Spinal cord (tissue), 10 donors: ENCODE measurements around the gene MIAT. TPM values are rescaled to one million over a fixed set of nuclear protein-coding genes. Genes with fewer than 3 reads are reported as not detected.
A peak's percentile ranks its signal among the peaks of the same experiment; 100 is the strongest.

Experiments
- DNase-seq, 6 donors: peaks; one replicate each; pipeline versions ENCODE4 v3.0.0 to v3.0.0-alpha.2; 2013 to 2015; ENCODE audit warnings: low spot score in 6 of 6, low read depth in 4 of 6
- H3K27ac ChIP-seq: one replicate; pipeline ENCODE4 v1.5.1; 2013; ENCODE audit warnings: low read depth, low read length, control low read depth
- H3K27me3 ChIP-seq: one replicate; pipeline ENCODE4 v1.6.1; 2013; ENCODE audit warnings: low read length; ENCODE audit not compliant: control insufficient read depth, insufficient read depth
- H3K36me3 ChIP-seq: one replicate; pipeline ENCODE4 v1.6.1; 2013; ENCODE audit warnings: low read length; ENCODE audit not compliant: control insufficient read depth, insufficient read depth
- H3K4me1 ChIP-seq: one replicate; pipeline ENCODE4 v1.6.1; 2013; ENCODE audit warnings: low read length; ENCODE audit not compliant: control insufficient read depth, insufficient read depth
- H3K4me3 ChIP-seq: one replicate; pipeline ENCODE4 v1.5.1; 2013; ENCODE audit warnings: low read depth, low read length, control low read depth
- H3K9me3 ChIP-seq: one replicate; pipeline ENCODE4 v1.6.1; 2013; ENCODE audit warnings: low read length; ENCODE audit not compliant: control insufficient read depth, insufficient read depth
- WGBS: methylation state at CpG from one replicate; pipeline ENCODE4 v1.1.5; 2013; ENCODE audit warnings: missing lambda C conversion rate; ENCODE audit not compliant: insufficient coverage; 5-methylcytosine and 5-hydroxymethylcytosine counted together
- polyA plus RNA-seq, 2 donors: library from polyadenylated mRNA; unstranded; fragments of 120-200 nt; gene quantifications; one replicate each; pipeline ENCODE4 v1.2.1, GENCODE V29; 2013; ENCODE audit not compliant: insufficient read length in 2 of 2
- total RNA-seq, 2 donors: library from RNA; depleted of rRNA in 1 of 2; stranded (reverse); fragments of 120-200 nt in 1 of 2; fragments of >200 nt in 1 of 2; gene quantifications; one replicate each; pipeline versions ENCODE4 v1.2.3 to v1.2.4, GENCODE V29; 2013 to 2014
- donor health status: healthy.

MIAT gene
- total and polyA plus RNA-seq, 4 donors: 38.7 to 161 (median 74.2) TPM

DNA sequence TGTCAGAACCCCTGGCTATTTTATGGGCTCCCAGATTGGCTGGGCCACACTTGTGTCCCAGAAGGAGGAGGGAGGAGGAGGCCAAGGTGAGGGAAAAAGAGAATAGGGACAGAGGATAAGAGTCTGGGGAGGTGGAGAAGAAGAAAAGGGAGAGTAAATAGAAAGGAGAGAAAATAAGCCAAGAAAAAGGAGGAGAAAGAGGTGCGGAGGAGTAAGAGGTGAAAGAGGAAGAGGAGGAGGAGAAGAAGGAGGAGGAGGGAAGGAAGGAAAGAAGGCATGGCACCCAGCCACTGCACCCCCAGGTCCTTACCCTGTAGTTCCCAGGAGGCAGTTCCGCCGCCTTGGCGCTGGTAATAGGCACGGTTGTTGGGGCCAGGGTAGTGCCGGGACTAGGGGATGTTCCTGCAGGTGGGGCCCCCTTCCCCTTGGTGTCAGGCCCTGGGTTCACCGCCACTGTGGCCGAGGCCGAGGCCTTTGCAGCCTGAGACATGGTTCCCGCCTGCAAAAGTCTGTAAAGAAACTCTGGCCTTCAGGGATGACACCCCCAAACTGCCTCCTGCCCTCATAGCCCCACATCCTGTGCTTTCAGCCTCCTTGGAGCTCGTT lies 41.5 kb upstream of the MIAT start:
- no peak for DNase-seq
- H3K4me3 ChIP-seq: no peak overlapping the region
- WGBS: 74% methylated on average over 11 of the region's 11 CpGs
- H3K4me1 ChIP-seq: peaks cover 13% of the 10 kb centered on the region
- H3K27me3 ChIP-seq: peaks cover 21% of the 10 kb centered on the region
- no peak overlapping the region for H3K27ac ChIP-seq
- H3K36me3 ChIP-seq: no peaks in the 10 kb centered on the region
- no peaks in the 10 kb centered on the region for H3K9me3 ChIP-seq

DNA sequence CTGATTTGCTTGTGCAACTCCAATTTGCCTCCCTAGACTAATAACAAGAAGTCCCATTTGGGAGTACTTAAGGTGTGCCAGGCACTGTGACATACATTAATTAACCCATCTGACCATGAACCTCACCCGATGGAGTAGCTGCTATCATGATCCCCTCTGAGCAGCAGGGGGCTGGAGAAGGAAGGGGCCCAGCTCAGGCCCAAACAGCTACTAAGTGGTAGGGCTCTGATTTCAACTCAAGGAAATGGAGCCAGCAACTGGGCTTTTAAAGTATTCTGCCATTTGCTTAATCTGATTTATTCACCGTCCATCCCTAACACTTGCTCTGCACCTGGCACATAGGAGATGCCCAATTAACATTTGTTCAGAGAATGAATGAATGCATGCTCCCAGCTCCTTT lies 40.7 kb upstream of the MIAT start:
- peak in 1 of 6 donors; percentile 24 for DNase-seq
- no peaks in the 10 kb centered on the region for H3K9me3 ChIP-seq
- peaks cover 13% of the 10 kb centered on the region for H3K4me1 ChIP-seq
- 29% methylated on average over 1 of the region's 2 CpGs for WGBS
- H3K27me3 ChIP-seq: peaks cover 21% of the 10 kb centered on the region
- H3K4me3 ChIP-seq: no peak overlapping the region
- H3K27ac ChIP-seq: no peak overlapping the region
- H3K36me3 ChIP-seq: no peaks in the 10 kb centered on the region

DNA sequence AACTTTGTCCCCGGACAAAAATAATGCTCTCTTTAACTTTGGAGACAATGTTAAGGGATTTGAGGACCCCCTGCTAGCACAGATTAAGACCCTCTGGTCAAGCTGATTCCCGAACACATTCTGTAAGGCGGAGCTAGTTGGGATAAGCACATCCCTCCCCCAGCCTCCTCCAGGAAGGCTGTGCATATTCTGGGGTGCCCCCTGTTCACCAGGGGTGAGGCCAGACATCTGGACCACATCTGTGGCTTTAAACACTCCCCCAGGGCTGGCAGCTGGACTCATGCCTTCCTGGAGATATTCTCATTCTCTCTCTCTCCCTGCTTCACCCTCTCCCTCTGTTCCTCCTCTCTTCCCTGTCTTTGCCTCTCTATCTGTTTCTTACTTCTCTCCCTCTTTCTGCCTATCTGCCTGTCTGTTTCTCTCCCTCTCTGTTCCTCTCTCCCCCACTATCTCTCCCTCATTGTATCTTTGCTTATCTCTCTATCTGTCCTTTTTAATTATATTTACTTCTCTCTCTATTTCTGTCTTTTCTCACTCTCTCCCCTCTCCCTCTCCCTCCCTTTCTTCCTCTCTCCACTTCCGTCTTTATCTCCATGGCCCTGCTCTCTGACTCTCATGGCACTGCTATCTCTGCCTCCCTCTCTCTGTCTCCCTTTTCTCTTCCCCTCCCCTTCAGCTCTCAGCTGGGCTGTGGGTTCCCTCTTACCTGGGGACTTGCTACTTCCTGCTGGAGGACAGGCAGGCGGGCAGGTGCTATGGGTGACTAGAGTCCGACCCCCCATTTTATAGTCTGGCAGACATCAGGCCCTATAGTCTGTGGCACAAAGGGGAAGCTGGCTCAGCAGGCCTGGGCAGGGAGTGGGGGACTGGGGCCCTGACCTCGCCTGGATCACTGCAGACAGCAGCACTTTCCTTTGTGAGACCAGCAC lies 39.9 kb upstream of the MIAT start, which contains the start of gene CRYBB1:
TSS of gene CRYBB1 (minus strand) at position 757 of the 929 bp plus-strand sequence. CDS start 1,708 bp downstream, outside the sequence.
- Histone ChIP-seq H3K27me3 (peaks cover 18% of the 10 kb centered on the region), H3K36me3 (no peaks in the 10 kb centered on the region), H3K27ac (no peak within 1 kb of the TSS), H3K9me3 (no peaks in the 10 kb centered on the region), H3K4me3 (no peak within 1 kb of the TSS), H3K4me1 (peaks cover 13% of the 10 kb centered on the region)
- WGBS: 60% methylated on average over 5 of the region's 7 CpGs
- no peak for DNase-seq

DNA sequence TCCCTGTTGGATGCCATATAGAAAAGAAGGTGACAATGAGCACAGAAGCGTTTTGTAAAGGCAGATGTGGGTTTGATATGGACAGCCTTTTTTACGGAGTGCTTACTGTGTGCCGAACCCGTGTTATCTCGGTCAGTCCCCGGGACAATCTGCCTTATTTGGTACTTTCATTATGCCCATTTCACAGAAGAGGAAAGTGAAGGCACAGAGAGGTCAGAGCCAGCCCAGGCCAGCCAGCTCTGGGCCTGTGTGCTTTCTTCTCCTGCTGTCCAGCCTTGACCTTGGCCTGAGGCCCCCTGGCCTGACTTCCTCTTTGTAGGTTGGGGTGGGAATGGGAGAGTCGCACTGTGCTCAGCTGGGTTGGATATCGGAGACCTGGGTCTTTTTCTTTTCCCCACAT lies 38.9 kb upstream of the MIAT start:
- Histone ChIP-seq H3K27ac (no peak overlapping the region), H3K9me3 (no peaks in the 10 kb centered on the region), H3K4me3 (no peak overlapping the region), H3K36me3 (no peaks in the 10 kb centered on the region), H3K27me3 (peaks cover 10% of the 10 kb centered on the region), H3K4me1 (peaks cover 13% of the 10 kb centered on the region)
- DNase-seq: no peak
- 80% methylated on average over 5 of the region's 8 CpGs for WGBS

DNA sequence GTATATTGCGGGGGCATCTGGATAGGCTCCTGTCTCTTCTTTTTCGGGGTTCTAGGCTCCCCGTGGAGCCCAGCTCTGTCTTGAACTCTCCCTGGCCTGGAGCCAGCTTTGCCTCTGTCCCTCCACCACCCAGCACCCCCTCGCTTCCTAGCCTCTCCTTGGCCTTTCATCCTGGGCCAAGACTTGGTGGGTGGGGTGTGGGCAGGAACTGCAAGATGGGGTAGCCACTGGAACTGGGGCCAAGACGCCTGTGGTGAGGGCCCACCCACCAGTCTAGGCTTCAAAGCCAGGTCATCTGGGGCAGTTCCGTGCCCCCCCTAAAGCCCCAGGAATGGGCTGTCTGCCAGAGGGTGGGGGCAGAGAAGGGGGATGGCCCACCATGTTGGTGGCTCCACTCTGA lies 37.9 kb upstream of the MIAT start:
- Histone ChIP-seq H3K36me3 (no peaks in the 10 kb centered on the region), H3K4me1 (peaks cover 13% of the 10 kb centered on the region), H3K4me3 (no peak overlapping the region), H3K9me3 (no peaks in the 10 kb centered on the region), H3K27me3 (peaks cover 1% of the 10 kb centered on the region), H3K27ac (no peak overlapping the region)
- WGBS: 73% methylated on average over 3 of the region's 6 CpGs
- peak in 1 of 6 donors; percentile 49 for DNase-seq

DNA sequence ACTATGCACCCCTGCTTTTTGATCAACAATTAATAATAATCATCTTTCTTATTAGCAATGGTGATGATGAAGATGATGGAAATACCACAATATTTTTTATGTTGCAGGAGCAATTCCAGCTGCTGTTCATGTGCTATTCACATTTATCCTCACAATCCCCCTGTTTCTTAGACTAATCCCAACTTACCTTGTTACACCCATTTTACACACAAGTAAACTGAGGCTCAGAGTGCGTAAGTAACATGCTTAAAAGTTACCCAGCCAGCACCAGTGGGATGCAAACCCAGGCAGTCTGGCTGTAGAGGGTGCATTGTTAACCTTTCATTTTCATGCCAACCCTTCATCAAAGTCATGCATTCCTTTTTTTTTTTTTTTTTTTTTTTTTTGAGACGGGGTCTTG lies 37.2 kb upstream of the MIAT start:
- no CpG with 5 or more reads among the region's 2 CpGs for WGBS
- Histone ChIP-seq H3K36me3 (no peaks in the 10 kb centered on the region), H3K27me3 (no peaks in the 10 kb centered on the region), H3K27ac (no peak overlapping the region), H3K4me3 (no peak overlapping the region), H3K9me3 (no peaks in the 10 kb centered on the region), H3K4me1 (peaks cover 13% of the 10 kb centered on the region)
- DNase-seq: no peak

DNA sequence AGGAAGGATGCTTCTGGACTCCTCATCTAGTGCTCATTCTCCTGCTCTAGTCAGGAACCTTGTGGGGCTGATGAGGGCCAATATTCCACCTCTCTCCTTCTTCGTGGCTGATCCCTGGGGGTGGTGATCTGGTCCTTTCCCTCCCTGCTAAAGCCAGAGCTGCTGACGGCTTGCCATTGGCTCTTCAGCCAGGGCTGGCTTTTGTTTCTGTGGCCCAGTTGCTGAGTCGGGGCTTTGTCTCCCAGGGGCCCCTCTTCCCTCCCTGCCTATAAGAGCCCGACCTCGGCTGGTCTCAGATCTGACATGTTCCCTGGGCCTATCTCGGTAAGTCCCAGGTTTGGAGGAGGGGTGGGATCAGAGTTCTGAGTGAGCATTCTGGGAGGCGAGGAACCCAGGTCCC lies 35.7 kb upstream of the MIAT start, which contains the start of gene CRYBA4:
TSS of gene CRYBA4 (plus strand) at position 301 of the 400 bp plus-strand sequence. CDS start 634 bp downstream, outside the sequence.
- Histone ChIP-seq H3K4me3 (no peak within 1 kb of the TSS), H3K27me3 (no peaks in the 10 kb centered on the region), H3K36me3 (no peaks in the 10 kb centered on the region), H3K9me3 (no peaks in the 10 kb centered on the region), H3K27ac (no peak within 1 kb of the TSS), H3K4me1 (peaks cover 13% of the 10 kb centered on the region)
- DNase-seq: no peak
- WGBS: 70% methylated on average over 2 of the region's 7 CpGs

DNA sequence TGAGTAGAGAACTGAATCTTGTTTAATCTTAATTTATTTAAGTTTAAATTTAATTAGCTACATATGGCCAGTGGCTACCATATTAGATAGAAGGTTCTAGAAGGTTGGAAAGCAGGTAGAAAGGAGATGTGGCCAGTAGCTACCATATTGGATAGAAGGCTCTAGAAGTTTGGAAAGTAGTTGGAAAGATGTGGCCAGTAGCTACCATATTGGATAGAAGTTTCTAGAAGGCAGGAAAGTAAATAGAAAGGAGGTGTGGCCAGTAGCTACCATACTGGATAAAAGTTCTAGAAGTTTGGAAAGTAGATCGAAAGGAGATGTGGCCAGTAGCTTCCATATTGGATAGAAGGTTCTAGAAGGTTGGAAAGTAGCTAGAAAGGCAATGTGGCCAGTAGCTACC lies 33.4 kb upstream of the MIAT start:
- Histone ChIP-seq H3K36me3 (no peaks in the 10 kb centered on the region), H3K27me3 (no peaks in the 10 kb centered on the region), H3K9me3 (no peaks in the 10 kb centered on the region), H3K27ac (no peak overlapping the region), H3K4me1 (peaks cover 5% of the 10 kb centered on the region), H3K4me3 (no peak overlapping the region)
- DNase-seq: no peak
- 95% methylated on average over 1 of the region's 1 CpG for WGBS

DNA sequence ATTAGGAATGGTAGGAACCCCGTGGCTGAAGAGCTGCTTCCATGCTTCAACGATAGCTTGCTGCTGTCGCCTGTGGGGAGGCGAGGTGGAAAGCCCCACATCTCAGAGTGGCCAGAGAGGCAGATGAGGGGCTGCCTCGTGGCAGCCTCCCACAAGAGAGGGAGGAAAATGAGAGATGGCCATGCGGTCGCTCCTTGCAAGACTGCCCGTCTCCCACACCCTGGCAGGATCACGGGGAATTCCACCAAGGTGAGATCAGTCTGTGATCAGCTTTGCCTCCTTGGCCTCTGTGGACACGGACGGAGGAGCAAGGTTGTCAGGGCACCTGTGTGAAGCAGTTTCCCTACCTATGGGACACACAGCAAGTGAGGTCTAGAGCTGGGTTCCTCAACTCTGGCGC lies 32.6 kb upstream of the MIAT start:
- Histone ChIP-seq H3K4me3 (no peak overlapping the region), H3K27ac (no peak overlapping the region), H3K9me3 (no peaks in the 10 kb centered on the region), H3K36me3 (no peaks in the 10 kb centered on the region), H3K4me1 (no peaks in the 10 kb centered on the region), H3K27me3 (no peaks in the 10 kb centered on the region)
- WGBS: 83% methylated on average over 11 of the region's 12 CpGs
- no peak for DNase-seq
